ENCODE data around the gene S100P.

S100P gene

GRCh38 chr4:6720202-6720699 is 26.6 kb downstream of the S100P start:
- no peaks in the 10 kb centered on the region for H3K27me3 ChIP-seq (ENCODE audit: insufficient read depth, low read depth)
- peaks cover 14% of the 10 kb centered on the region; the same call in 1 of the 2 replicates for H3K79me2 ChIP-seq (ENCODE audit: insufficient read depth, low read depth)
- H3K4me2 ChIP-seq = peak overlapping the region; percentile 39; the same call in 1 of the 2 replicates
- H3K27ac ChIP-seq = no peak overlapping the region
- no peaks in the 10 kb centered on the region for H3K36me3 ChIP-seq (ENCODE audit: insufficient read depth)
- TF ChIP-seq CTCF (conservative IDR thresholded peaks at IDR 0.05; ENCODE audit: low read depth, low read length) = peak; percentile 92
- peaks cover 23% of the 10 kb centered on the region for H3K4me1 ChIP-seq (ENCODE audit: low read depth, poor library complexity, severe bottlenecking)
- no peak overlapping the region for H3K4me3 ChIP-seq (IDR thresholded peaks at IDR 0.05; ENCODE audit: insufficient read depth, low read depth, low read length)
- H3K9ac ChIP-seq = no peak overlapping the region
- no peak overlapping the region for H2AFZ ChIP-seq (ENCODE audit: low read depth)
- H4K20me1 ChIP-seq (ENCODE audit: insufficient read depth) = no peaks in the 10 kb centered on the region

DNA sequence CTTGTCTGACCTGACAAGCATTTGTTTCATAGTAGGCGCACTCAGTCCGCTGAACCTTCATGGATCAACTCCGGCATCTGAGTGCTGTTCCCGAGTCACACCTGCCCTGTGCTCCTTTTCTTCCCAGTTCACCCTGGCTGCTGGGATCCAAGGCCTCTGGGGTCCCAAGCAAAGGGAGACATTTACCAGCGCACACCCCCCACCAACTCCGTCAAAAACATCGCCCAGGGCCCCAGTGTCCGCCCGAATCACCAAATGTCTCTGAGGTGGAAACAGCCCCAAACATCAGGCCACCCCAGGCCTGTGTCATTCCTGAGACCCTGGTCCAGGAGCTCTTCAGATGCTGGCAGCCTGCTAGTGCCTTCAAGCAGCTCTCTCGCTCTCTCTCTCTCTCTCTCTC is 27.4 kb downstream of the S100P start:
- peaks cover 18% of the 10 kb centered on the region for H3K4me1 ChIP-seq (ENCODE audit: low read depth, poor library complexity, severe bottlenecking)
- no peaks in the 10 kb centered on the region for H4K20me1 ChIP-seq (ENCODE audit: insufficient read depth)
- H3K4me2 ChIP-seq = no peak overlapping the region
- H3K27ac ChIP-seq = no peak overlapping the region
- no peaks in the 10 kb centered on the region for H3K27me3 ChIP-seq (ENCODE audit: insufficient read depth, low read depth)
- H3K4me3 ChIP-seq (IDR thresholded peaks at IDR 0.05; ENCODE audit: insufficient read depth, low read depth, low read length) = no peak overlapping the region
- H3K9ac ChIP-seq = no peak overlapping the region
- peaks cover 14% of the 10 kb centered on the region; the same call in 1 of the 2 replicates for H3K79me2 ChIP-seq (ENCODE audit: insufficient read depth, low read depth)
- H3K36me3 ChIP-seq (ENCODE audit: insufficient read depth) = no peaks in the 10 kb centered on the region
- H2AFZ ChIP-seq (ENCODE audit: low read depth) = no peak overlapping the region
- no peak for TF ChIP-seq CTCF (conservative IDR thresholded peaks at IDR 0.05; ENCODE audit: low read depth, low read length)

- Histone ChIP-seq H3K9ac (no peak overlapping the region), H3K36me3 (ENCODE audit: insufficient read depth) (no peaks in the 10 kb centered on the region), H2AFZ (ENCODE audit: low read depth) (no peak overlapping the region), H3K4me3 (IDR thresholded peaks at IDR 0.05; ENCODE audit: insufficient read depth, low read depth, low read length) (no peak overlapping the region), H3K4me2 (no peak overlapping the region), H3K27ac (no peak overlapping the region), H3K4me1 (ENCODE audit: low read depth, poor library complexity, severe bottlenecking) (peaks cover 12% of the 10 kb centered on the region), H3K27me3 (ENCODE audit: insufficient read depth, low read depth) (no peaks in the 10 kb centered on the region), H4K20me1 (ENCODE audit: insufficient read depth) (no peaks in the 10 kb centered on the region), H3K79me2 (ENCODE audit: insufficient read depth, low read depth) (peaks cover under 1% of the 10 kb centered on the region; the same call in 1 of the 2 replicates)
- TF ChIP-seq CTCF (conservative IDR thresholded peaks at IDR 0.05; ENCODE audit: low read depth, low read length) = no peak
These were observed 29.2 kb downstream of the S100P start for GRCh38 chr4:6722891-6723290.

DNA sequence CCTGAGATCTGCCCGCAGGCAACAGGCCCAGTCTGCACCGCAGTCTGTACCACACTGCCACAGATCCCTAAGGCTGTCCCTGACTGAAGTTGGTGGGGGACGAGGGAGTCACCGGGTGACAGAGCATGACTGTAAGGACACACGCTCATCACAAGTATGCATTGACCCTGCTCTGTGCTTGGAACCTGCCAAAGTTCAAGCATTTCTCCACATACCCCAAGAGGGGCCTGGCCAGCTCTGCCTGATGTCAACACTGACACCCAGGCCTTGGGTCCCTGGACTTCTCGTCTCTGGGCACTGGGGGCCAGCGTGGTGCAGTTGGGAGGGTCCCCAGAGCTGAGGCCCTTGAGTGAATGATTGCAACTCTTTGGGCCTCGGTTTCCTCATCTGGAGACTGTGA is 30.2 kb downstream of the S100P start:
- no peaks in the 10 kb centered on the region for H3K36me3 ChIP-seq (ENCODE audit: insufficient read depth)
- TF ChIP-seq CTCF (conservative IDR thresholded peaks at IDR 0.05; ENCODE audit: low read depth, low read length) = no peak
- H3K27me3 ChIP-seq (ENCODE audit: insufficient read depth, low read depth) = no peaks in the 10 kb centered on the region
- no peak overlapping the region for H3K4me2 ChIP-seq
- H3K4me1 ChIP-seq (ENCODE audit: low read depth, poor library complexity, severe bottlenecking) = peaks cover 12% of the 10 kb centered on the region
- H3K4me3 ChIP-seq (IDR thresholded peaks at IDR 0.05; ENCODE audit: insufficient read depth, low read depth, low read length) = no peak overlapping the region
- H2AFZ ChIP-seq (ENCODE audit: low read depth) = no peak overlapping the region
- H4K20me1 ChIP-seq (ENCODE audit: insufficient read depth) = no peaks in the 10 kb centered on the region
- H3K9ac ChIP-seq = no peak overlapping the region
- no peaks in the 10 kb centered on the region for H3K79me2 ChIP-seq (ENCODE audit: insufficient read depth, low read depth)
- H3K27ac ChIP-seq = no peak overlapping the region
